NCI-H1930 (cell line): ENCODE measurements around the gene IFT22.
A peak's percentile ranks its signal among the peaks of the same experiment; 100 is the strongest.
"Not testable (repeated sequence)": the region's sequence is repeated elsewhere in the genome, so short reads cannot be mapped to it uniquely, and the experiment has no call there.

Experiments used
- DNase-seq, 2 experiments: peaks; one replicate each; lab custom pipeline; 2025; lab: John Stamatoyannopoulos, UW

The IFT22 gene

DNA sequence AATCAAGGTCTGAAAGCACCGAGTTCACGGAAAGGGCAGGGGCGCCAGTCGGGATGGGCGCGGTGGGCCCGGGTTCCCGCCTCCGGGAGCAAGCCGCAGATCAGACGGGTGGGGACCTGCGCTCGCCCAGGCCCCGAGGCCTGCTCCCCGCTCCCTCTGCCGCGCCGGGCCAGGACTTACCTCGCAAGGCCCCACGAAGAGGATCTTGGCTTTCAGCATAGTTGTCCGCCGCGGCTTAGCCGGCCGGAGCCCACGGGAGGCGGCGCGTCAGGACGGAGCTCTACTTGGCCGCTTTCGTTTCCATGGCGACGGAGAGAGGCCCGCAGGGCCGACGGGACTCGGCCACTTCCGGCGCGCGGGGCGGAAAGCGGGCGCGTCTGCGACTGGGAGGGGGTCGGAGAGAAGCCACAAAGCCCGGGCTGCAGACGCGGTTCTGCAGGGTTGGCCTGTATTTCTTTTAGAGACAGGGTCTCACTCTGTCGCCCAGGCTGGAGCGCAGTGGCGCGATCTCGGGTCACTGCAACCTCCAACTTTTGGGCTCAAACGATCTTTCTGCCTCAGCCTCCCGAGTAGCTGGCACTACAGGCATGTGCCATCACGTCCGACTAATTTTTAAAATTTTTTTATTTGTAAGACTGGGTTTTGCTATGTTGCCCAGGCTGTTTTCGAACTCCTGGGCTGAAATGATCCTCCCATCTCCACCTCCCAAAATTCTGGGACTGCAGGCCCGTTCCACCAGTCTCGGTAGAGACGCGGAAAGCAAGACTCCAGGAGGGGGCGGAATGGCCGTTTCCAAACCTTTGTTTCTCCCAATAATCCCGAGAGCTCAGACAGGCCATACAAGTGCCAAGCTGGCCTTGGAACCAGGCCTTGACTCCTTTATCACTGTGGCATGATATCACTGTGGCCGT, at the start of gene IFT22:
Gene IFT22 (minus strand): TSS at position 322 of the 911 bp plus-strand sequence. CDS start 103 bp downstream, at position 219.
- peak; percentile 92 to 97 for DNase-seq

DNA sequence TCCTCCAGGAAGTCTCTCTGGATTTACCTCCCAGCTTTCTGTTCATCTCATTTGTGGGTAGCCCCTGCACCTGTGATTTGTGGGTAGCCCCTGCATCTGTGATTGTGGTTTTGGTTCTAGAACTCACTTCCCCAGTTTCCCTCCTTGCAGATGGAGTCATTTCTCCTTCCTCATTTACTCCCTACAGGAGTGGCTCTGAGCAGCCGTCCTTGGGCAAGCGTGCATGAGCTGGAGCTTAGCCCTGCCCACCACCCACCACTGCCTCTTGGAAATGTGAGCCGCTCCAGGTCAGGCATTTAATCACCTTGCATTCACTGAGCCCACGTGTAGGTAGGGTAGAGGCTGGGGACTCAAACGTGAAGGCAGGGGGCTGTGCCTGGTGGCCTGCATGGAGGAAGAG, 49.2 kb upstream of the IFT22 start:
- no peak for DNase-seq

DNA sequence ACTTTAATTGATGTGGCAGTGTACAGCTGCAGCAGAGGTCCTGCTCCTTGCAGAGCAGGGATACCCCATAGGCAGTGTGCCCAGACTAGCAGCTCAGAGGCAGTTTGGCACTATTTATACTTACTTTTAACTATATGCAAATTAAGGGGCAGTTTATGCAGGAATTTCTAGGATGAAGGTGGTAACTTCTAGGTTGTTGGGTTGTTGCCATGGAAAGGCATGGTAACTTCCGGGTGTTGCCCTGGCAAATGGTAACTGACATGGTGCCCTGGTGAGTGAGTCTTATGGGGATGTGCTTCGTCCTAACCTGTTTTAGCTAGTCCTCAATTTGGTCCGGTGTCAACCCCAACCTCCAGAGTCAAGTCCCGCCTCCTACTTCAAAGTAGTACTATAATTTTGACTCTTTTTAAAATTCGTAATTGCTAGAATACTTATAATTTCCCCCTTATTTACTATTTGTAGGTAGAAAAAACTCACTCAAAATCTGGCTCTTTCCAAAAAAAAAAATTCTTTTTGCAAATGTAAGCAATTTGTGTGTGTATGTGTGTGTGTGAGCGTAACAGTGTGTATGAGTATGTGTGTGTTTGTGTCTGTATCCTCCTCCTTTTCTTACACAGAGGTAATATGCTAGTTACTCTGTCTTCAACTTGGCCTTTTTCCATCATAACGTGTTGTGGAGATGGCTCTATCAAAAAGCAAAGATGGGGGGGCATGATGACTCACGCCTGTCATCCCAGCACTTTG, 47.0 kb upstream of the IFT22 start:
- DNase-seq, result no peak

GRCh38 chr7:101367676-101368075, 46.1 kb upstream of the IFT22 start:
- DNase-seq, result no peak

DNA sequence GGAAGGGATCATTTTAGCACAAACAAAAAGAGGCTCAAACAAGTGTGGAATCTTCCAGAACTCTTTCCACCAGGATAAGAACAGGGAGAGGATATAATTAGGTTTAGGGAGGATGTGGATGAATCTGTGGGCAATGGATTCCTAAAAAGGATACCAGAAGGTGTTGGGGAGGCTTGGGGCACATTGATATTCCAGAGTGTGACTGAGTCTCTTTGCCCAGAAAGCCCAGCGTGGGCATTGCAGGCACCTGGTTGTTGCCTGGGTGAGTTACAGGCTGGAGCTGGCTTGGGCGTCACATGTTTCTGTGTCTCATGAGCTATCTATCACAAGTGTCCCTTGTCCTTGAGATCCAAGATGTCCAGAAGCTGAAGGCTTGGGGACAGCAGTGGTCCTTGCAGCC, 44.3 kb upstream of the IFT22 start:
- no peak for DNase-seq

GRCh38 chr7:101363734-101364374, 42.2 kb upstream of the IFT22 start:
- peak; percentile 29 to 66 for DNase-seq

GRCh38 chr7:101363196-101363733, 41.7 kb upstream of the IFT22 start:
- DNase-seq, result no peak

GRCh38 chr7:101362334-101363195, 41.0 kb upstream of the IFT22 start, which contains the start of gene COL26A1:
Gene COL26A1, plus strand, starts transcription at chr7:101362875. Its CDS starts 158 bp downstream, at chr7:101363033.
- DNase-seq, result peak in 1 of 2 experiments; percentile 36

DNA sequence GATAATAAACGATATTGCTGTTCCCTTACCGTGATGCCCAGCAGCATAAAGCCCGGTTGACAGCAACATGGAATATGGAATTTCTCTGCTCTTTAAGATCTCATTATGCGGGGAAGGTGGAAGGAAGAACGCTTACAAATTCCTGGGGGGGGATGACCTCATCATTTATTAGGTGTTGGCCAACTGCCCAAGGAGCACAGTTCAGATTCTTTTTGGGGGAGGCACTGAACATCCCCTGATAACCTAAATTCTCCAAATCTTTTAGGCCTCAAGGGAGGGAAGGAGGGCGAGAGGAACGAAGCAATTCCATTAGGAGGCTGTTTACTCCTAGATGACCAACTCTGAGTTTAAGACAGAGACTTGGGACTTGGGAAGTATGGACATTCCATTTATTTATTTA, 35.8 kb upstream of the IFT22 start:
- DNase-seq, result no peak

- DNase-seq, result no peak
Observed at GRCh38 chr7:101352920-101353308, 31.3 kb upstream of the IFT22 start.

DNA sequence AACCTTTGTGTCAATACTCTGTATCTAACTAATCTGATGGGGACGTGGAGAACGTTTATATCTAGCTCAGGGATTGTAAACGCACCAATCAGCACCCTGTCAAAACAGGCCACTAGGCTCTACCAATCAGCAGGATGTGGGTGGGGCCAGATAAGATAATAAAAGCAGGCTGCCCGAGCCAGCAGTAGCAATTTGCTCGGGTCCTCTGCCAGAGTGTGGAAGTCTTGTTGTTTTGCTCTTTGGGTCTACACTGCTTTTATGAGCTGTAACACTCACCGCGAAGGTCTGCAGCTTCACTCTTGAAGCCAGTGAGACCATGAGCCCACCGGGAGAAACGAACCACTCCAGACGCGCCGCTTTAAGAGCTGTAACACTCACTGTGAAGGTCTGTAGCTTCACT, 27.7 kb upstream of the IFT22 start:
- DNase-seq, result not testable (repeated sequence)

DNA sequence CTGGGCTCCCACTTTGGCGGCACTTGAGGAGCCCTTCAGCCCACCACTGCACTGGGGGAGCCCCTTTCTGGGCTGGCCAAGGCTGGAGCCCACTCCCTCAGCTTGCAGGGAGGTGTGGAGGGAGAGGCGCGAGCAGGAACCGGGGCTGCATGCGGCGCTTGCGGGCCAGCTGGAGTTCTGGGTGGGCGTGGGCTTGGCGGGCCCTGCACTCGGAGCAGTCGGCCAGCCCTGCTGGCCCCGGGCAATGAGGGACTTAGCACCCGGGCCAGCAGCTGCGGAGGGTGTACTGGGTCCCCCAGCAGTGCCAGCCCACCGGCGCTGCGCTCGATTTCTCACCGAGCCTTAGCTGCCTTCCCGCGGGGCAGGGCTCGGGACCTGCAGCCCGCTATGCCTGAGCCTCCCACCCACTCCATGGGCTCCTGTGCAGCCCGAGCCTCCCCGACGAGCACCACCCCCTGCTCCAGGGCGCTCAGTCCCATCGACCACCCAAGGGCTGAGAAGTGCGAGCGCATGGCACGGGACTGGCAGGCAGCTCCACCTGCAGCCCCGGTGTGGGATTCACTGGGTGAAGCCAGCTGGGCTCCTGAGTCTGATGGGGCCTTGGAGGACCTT, 26.9 kb upstream of the IFT22 start:
- not testable (repeated sequence) for DNase-seq

DNA sequence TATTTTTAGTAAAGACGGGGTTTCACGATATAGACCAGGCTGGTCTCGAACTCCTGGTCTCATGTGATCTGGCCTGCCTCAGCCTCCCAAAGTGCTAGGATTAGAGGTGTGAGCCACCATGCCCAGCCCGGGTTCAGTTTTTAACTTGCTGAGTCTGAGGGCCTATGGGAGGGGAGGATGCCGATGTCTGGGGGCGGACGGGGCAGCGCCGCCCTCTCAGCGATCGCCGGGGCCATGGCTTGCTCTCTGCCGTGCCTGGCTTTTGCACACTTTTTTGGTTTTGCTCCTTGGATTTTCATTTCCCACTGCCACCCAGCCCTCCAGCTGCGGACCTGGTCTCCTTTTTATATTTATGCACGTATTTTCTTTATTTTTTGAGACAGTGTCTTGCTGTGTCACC, 25.9 kb upstream of the IFT22 start:
- no peak for DNase-seq

DNA sequence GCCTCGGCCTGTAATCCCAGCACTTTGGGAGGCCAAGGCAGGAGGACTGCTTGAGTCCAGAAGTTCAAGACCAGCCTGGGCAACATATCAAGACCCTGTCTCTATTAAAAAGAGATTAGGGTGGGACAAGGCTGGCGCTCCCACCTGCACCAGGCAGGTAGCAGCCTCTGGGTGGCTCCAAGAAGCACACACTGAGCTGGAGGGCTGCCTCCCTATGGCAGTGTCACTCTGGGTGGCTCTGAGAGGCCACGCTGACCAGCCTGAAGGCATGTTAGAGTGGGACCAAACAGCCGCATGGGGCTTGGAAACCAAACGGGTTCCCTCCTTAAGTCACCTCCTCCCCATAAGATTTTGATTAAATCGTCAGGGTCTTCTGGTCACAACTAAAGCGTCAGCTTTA, 21.3 kb upstream of the IFT22 start:
- DNase-seq, result no peak

GRCh38 chr7:101340379-101340778, 18.8 kb upstream of the IFT22 start:
- DNase-seq, result no peak

DNA sequence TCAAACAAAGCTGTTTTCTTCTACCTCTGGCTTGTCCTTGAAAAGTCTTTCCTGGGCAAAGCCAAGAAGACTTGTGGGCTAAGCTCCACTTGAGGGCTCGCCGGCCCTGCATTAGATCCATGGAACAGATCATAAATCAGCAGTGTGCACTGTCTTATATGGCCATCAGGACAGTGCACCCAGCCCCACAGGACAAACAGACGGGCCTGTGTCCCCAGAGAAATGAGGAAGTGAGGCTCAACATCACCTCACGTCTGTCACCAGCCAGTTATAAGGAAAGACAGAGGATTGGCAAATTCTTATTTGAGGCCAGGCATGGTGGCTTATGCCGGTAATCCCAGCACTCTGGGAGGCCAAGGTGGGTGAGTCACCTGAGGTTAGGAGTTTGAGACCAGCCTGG, 12.3 kb upstream of the IFT22 start:
- DNase-seq, result no peak

DNA sequence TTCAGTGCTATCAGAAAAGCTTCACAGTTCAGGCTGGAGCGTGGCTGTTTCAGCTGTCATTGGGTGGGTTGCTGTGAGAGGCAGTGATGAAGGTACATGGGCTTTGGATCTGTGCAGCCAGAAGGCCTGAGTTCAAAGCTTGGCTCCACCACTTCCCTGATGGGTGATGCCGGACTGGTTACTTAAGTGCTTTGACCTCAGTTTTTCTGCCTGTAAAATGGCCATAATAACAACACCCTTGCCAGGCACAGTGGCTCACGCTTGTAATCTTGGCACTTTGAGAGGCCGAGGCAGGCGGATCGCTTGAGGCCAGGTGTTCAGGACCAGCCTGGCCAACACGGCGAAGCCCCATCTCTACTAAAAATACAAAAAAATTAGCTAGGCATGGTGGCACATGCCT, 10.4 kb upstream of the IFT22 start:
- no peak for DNase-seq

DNA sequence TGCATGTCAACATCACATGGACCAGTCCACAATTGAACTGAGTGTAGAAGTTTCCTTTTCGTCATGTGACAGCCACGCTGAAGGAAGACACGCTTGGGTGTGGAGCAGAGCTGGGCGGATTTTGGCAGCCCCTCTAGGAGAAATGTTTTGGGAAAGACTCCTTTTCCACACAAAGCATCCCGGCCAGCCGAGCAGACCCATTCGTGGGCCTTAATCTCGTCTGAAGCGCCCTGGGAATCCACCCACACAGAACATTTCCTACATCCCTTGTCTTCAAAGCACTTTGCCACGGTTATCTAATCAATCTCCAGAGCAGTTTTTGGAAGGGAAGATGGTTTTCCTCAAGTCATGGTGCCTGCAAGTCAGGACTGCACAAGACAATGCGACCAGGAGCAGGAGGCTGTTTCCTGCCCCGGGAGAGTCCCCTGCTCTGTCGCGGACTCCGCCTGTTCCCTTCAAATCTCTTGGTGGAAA, 8.4 kb upstream of the IFT22 start:
- DNase-seq, result no peak

GRCh38 chr7:101328159-101328558, 6.5 kb upstream of the IFT22 start:
- DNase-seq, result no peak

DNA sequence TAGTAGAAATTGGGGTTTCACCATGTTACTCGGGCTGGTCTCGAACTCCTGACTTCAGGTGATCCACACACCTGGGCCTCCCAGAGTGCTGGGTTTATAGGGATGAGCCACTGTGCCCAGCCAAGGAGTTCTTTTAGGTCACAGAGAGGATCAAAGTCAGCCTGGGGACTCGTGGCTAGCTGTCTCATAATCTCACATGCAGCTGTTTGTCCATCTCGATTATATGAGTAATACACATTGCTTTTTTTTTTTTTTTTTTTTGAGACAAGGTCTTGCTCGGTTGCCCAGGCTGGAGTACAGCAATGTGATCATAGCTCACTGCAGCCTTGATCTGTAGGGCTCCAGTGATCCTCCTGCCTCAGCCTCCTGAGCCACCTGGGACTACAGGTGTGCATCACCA, 2.2 kb downstream of the IFT22 start:
- DNase-seq, result no peak

- peak in 1 of 2 experiments; percentile 10 for DNase-seq
Observed at GRCh38 chr7:101315336-101315735, 6.3 kb downstream of the IFT22 start.
